Thyroid gland (tissue), 4 donors: Measurements from ENCODE around the gene PDGFRB. TPM values are rescaled to one million over a fixed set of nuclear protein-coding genes. Genes with fewer than 3 reads are reported as not detected.
"Not testable (repeated sequence)": the region's sequence is repeated elsewhere in the genome, so short reads cannot be mapped to it uniquely, and the experiment has no call there.

Experiments
- DNase-seq, 2 donors: peaks; one replicate each; pipeline ENCODE4 v3.0.0-alpha.2; 2019
- H3K27ac ChIP-seq, 3 donors: fragments of 200-600 bp; sonication (generic); 1 replicate in 2 of 3; 2 replicates in 1 of 3; pipeline ENCODE4 v1.5.1; 2016 to 2019; ENCODE audit warnings: mild to moderate bottlenecking in 1 of 3, moderate library complexity in 1 of 3
- H3K27me3 ChIP-seq: fragments of 200-600 bp; sonication (generic); one replicate; pipeline ENCODE4 v1.5.1; 2019
- H3K36me3 ChIP-seq, 2 donors: fragments of 200-600 bp; sonication (generic); one replicate each; pipeline ENCODE4 v1.5.1; 2016 to 2019
- H3K4me1 ChIP-seq, 2 donors: fragments of 200-600 bp; sonication (generic); one replicate each; pipeline ENCODE4 v1.5.1; 2017 to 2019
- H3K4me3 ChIP-seq, 3 donors: fragments of 200-600 bp; sonication (generic); replicated peaks in 1 of 3; 1 replicate in 2 of 3; 2 replicates in 1 of 3; pipeline ENCODE4 v1.5.1; 2016; ENCODE audit warnings: mild to moderate bottlenecking in 1 of 3
- H3K9me3 ChIP-seq: fragments of 200-600 bp; sonication (generic); one replicate; pipeline ENCODE4 v1.5.1; 2017
- CTCF ChIP-seq, 6 experiments: fragments of 200-600 bp in 3 of 6; fragments of 450-650 bp in 3 of 6; sonication (generic) in 3 of 6; IDR thresholded peaks; one replicate each; pipeline ENCODE4 v1.5.1; 2016 to 2019; ENCODE audit warnings: antibody characterized with exemption in 6 of 6, mild to moderate bottlenecking in 2 of 6, inconsistent platforms in 1 of 6, moderate library complexity in 1 of 6
- POLR2A ChIP-seq, 2 donors: fragments of 450-650 bp; IDR thresholded peaks; one replicate each; pipeline ENCODE4 v1.6.1; 2017; ENCODE audit warnings: antibody characterized with exemption in 2 of 2, mild to moderate bottlenecking in 2 of 2, moderate library complexity in 1 of 2
- WGBS, 2 donors: methylation state at CpG; one replicate each; pipeline ENCODE4 v1.1.5; 2017; 5-methylcytosine and 5-hydroxymethylcytosine counted together
- intact Hi-C: fragments of 100-400 bp; cut with DNase I; formaldehyde crosslinking; loops from one replicate; pipeline ENCODE4 v1.15.1; 2023
- total RNA-seq, 4 donors: library from RNA; depleted of rRNA; stranded (reverse); fragments of >200 nt; gene quantifications; one replicate each; pipeline ENCODE4 v1.2.3, GENCODE V29; 2016

Gene PDGFRB
- total RNA-seq, 4 donors from 2014 or later = 47.3 to 108 (median 84.8) TPM

GRCh38 chr5:150085950-150086715 is 69.5 kb downstream of the PDGFRB start, which contains the start of gene CSF1R:
Gene CSF1R (minus strand): TSS chr5:150086554. CDS start chr5:150086427, 127 bp downstream.
- H3K4me1 ChIP-seq = peaks cover 0 to 5% of the 10 kb centered on the region in 2 donors
- H3K36me3 ChIP-seq = no peaks in the 10 kb centered on the region
- no peak within 1 kb of the TSS for H3K27ac ChIP-seq
- no peaks in the 10 kb centered on the region for H3K27me3 ChIP-seq
- TF ChIP-seq CTCF (IDR thresholded peaks at IDR 0.05) (no peak), POLR2A (IDR thresholded peaks at IDR 0.05) (no peak)
- H3K9me3 ChIP-seq = no peaks in the 10 kb centered on the region
- 81 to 86% methylated on average over 9 of the region's 9 CpGs for WGBS, 2 donors
- intact Hi-C loops = no loop called here
- H3K4me3 ChIP-seq = no peak within 1 kb of the TSS
- no peak for DNase-seq

- no peak for DNase-seq
- H3K4me3 ChIP-seq = no peak overlapping the region
- H3K9me3 ChIP-seq = no peaks in the 10 kb centered on the region
- H3K27me3 ChIP-seq = no peaks in the 10 kb centered on the region
- no peaks in the 10 kb centered on the region for H3K36me3 ChIP-seq
- intact Hi-C loops = no loop called here
- WGBS, 2 donors = 81 to 88% methylated on average over 7 of the region's 7 CpGs
- no peak overlapping the region for H3K27ac ChIP-seq
- TF ChIP-seq CTCF (IDR thresholded peaks at IDR 0.05) (no peak), POLR2A (IDR thresholded peaks at IDR 0.05) (no peak)
- peaks cover 0 to 5% of the 10 kb centered on the region in 2 donors for H3K4me1 ChIP-seq
Measured at GRCh38 chr5:150085191-150085912, 70.3 kb downstream of the PDGFRB start.

- intact Hi-C loops, H3K4me3 ChIP-seq, H3K27me3 ChIP-seq, H3K4me1 ChIP-seq, H3K36me3 ChIP-seq, H3K9me3 ChIP-seq, H3K27ac ChIP-seq, DNase-seq: not testable (repeated sequence)
- 86 to 89% methylated on average over 6 of the region's 6 CpGs for WGBS, 2 donors
Measured at GRCh38 chr5:150084754-150085153, 70.9 kb downstream of the PDGFRB start.

- H3K36me3 ChIP-seq = no peaks in the 10 kb centered on the region
- peaks cover 0 to 5% of the 10 kb centered on the region in 2 donors for H3K4me1 ChIP-seq
- no peak for TF ChIP-seq CTCF (IDR thresholded peaks at IDR 0.05)
- TF ChIP-seq POLR2A (IDR thresholded peaks at IDR 0.05) = no peak
- H3K4me3 ChIP-seq = no peak overlapping the region
- no peak overlapping the region for H3K27ac ChIP-seq
- no peaks in the 10 kb centered on the region for H3K27me3 ChIP-seq
- H3K9me3 ChIP-seq = no peaks in the 10 kb centered on the region
- intact Hi-C loops = no loop called here
- 85 to 89% methylated on average over 6 of the region's 6 CpGs for WGBS, 2 donors
- no peak for DNase-seq
Measured at GRCh38 chr5:150082889-150083288, 72.8 kb downstream of the PDGFRB start.

GRCh38 chr5:150082374-150082773 is 73.3 kb downstream of the PDGFRB start:
- no peak for DNase-seq
- 45 to 50% methylated on average over 3 of the region's 3 CpGs for WGBS, 2 donors
- H3K27me3 ChIP-seq = no peaks in the 10 kb centered on the region
- peaks cover 0 to 5% of the 10 kb centered on the region in 2 donors for H3K4me1 ChIP-seq
- no peak overlapping the region for H3K4me3 ChIP-seq
- no peaks in the 10 kb centered on the region for H3K9me3 ChIP-seq
- intact Hi-C loops = no loop called here
- no peak overlapping the region for H3K27ac ChIP-seq
- H3K36me3 ChIP-seq = no peaks in the 10 kb centered on the region
- TF ChIP-seq CTCF (IDR thresholded peaks at IDR 0.05) (no peak), POLR2A (IDR thresholded peaks at IDR 0.05) (no peak)
